Mononuclear cell (primary cell): ENCODE results near the gene METRN. TPM values are rescaled to one million over a fixed set of nuclear protein-coding genes. Genes with fewer than 3 reads are reported as not detected.
"Not testable (repeated sequence)": the region's sequence is repeated elsewhere in the genome, so short reads cannot be mapped to it uniquely, and the experiment has no call there.

Source experiments
- H3K27me3 ChIP-seq: 2 replicates; pipeline ENCODE4 v1.6.0; 2011; ENCODE audit warnings: low read length, control low read depth; ENCODE audit not compliant: insufficient read depth
- H3K4me1 ChIP-seq: 2 replicates; pipeline ENCODE4 v1.5.1; 2011; ENCODE audit warnings: mild to moderate bottlenecking, low read length, control low read depth; ENCODE audit not compliant: insufficient read depth
- H3K4me3 ChIP-seq: 2 replicates; pipeline ENCODE4 v1.5.1; 2011; ENCODE audit warnings: mild to moderate bottlenecking, low read length, moderate library complexity
- H3K9me3 ChIP-seq: 2 replicates; pipeline ENCODE4 v1.5.1; 2011; ENCODE audit warnings: low read depth, mild to moderate bottlenecking, control low read depth, low read length
- total RNA-seq: library from RNA; depleted of rRNA; stranded (reverse); fragments of >200 nt; gene quantifications from one replicate; pipeline ENCODE4 v1.2.3, GENCODE V29; 2012

The METRN gene
- total RNA-seq, 1 donor = 4.8 TPM

- Histone ChIP-seq H3K4me1 (peaks cover 22% of the 10 kb centered on the region), H3K27me3 (no peaks in the 10 kb centered on the region), H3K9me3 (no peaks in the 10 kb centered on the region), H3K4me3 (no peak overlapping the region)
Observed at GRCh38 chr16:752007-752312, 37.0 kb downstream of the METRN start.

- not testable (repeated sequence) for H3K4me3 ChIP-seq, H3K9me3 ChIP-seq, H3K27me3 ChIP-seq
- H3K4me1 ChIP-seq = peaks cover 30% of the 10 kb centered on the region
Observed at GRCh38 chr16:754121-754607, 39.2 kb downstream of the METRN start.

- H3K9me3 ChIP-seq = no peaks in the 10 kb centered on the region
- H3K4me1 ChIP-seq = peaks cover 30% of the 10 kb centered on the region
- H3K4me3 ChIP-seq = no peak overlapping the region
- H3K27me3 ChIP-seq = no peaks in the 10 kb centered on the region
Observed at GRCh38 chr16:754656-755055, 39.7 kb downstream of the METRN start.

- Histone ChIP-seq H3K4me1 (peaks cover 30% of the 10 kb centered on the region), H3K9me3 (no peaks in the 10 kb centered on the region), H3K4me3 (no peak overlapping the region), H3K27me3 (no peaks in the 10 kb centered on the region)
Observed at GRCh38 chr16:756428-756827, 41.5 kb downstream of the METRN start.

GRCh38 chr16:759110-759910, 44.4 kb downstream of the METRN start:
- H3K4me3 ChIP-seq = no peak overlapping the region
- no peaks in the 10 kb centered on the region for H3K27me3 ChIP-seq
- H3K9me3 ChIP-seq = no peaks in the 10 kb centered on the region
- peaks cover 25% of the 10 kb centered on the region for H3K4me1 ChIP-seq

GRCh38 chr16:760065-760464, 45.1 kb downstream of the METRN start:
- Histone ChIP-seq H3K27me3 (no peaks in the 10 kb centered on the region), H3K9me3 (no peaks in the 10 kb centered on the region), H3K4me3 (no peak overlapping the region), H3K4me1 (peaks cover 18% of the 10 kb centered on the region)

GRCh38 chr16:760545-761343, 45.8 kb downstream of the METRN start, which contains the start of gene MSLN:
TSS of gene MSLN (plus strand) at chr16:760734. CDS start at chr16:762681, 1,947 bp downstream.
- Histone ChIP-seq H3K4me3 (no peak within 1 kb of the TSS), H3K4me1 (peaks cover 11% of the 10 kb centered on the region), H3K27me3 (no peaks in the 10 kb centered on the region), H3K9me3 (no peaks in the 10 kb centered on the region)

GRCh38 chr16:761625-762513, 47.0 kb downstream of the METRN start:
- peaks cover 8% of the 10 kb centered on the region for H3K4me1 ChIP-seq

GRCh38 chr16:762595-763268, 47.8 kb downstream of the METRN start:
- Histone ChIP-seq H3K4me1 (peaks cover 4% of the 10 kb centered on the region), H3K4me3 (no peak overlapping the region), H3K9me3 (no peaks in the 10 kb centered on the region), H3K27me3 (no peaks in the 10 kb centered on the region)

More at GRCh38 chr16:761625-762513, 47.0 kb downstream of the METRN start:
- no peak overlapping the region for H3K4me3 ChIP-seq
- no peaks in the 10 kb centered on the region for H3K27me3 ChIP-seq
- H3K9me3 ChIP-seq = no peaks in the 10 kb centered on the region

GRCh38 chr16:763369-764183, 48.7 kb downstream of the METRN start:
- Histone ChIP-seq H3K27me3 (no peaks in the 10 kb centered on the region), H3K4me3 (no peak overlapping the region), H3K9me3 (no peaks in the 10 kb centered on the region), H3K4me1 (no peaks in the 10 kb centered on the region)

GRCh38 chr16:764184-764750, 49.3 kb downstream of the METRN start:
- Histone ChIP-seq H3K27me3 (no peaks in the 10 kb centered on the region), H3K4me1 (no peaks in the 10 kb centered on the region), H3K4me3 (no peak overlapping the region), H3K9me3 (no peaks in the 10 kb centered on the region)

GRCh38 chr16:764848-765487, 50.0 kb downstream of the METRN start:
- Histone ChIP-seq H3K27me3 (no peaks in the 10 kb centered on the region), H3K4me3 (no peak overlapping the region), H3K4me1 (no peaks in the 10 kb centered on the region), H3K9me3 (no peaks in the 10 kb centered on the region)

- Histone ChIP-seq H3K4me3 (no peak overlapping the region), H3K9me3 (no peaks in the 10 kb centered on the region), H3K27me3 (no peaks in the 10 kb centered on the region), H3K4me1 (no peaks in the 10 kb centered on the region)
Observed at GRCh38 chr16:765488-765865, 50.6 kb downstream of the METRN start.
